OCI-LY1 (cell line): ENCODE results near the gene SMIM43.

ENCODE experiments used
- EZH2 ChIP-seq: fragments of 200-600 bp; sonication (generic), shearing (Covaris generic); IDR thresholded peaks from 2 replicates; pipeline ENCODE4 v1.8.0; 2017; ENCODE audit warnings: borderline replicate concordance, mixed run types, mild to moderate bottlenecking, antibody characterized with exemption, low read length, moderate library complexity, mixed read lengths
- TF ChIP-seq, protein P1 (sequence below): fragments of 200-600 bp; sonication (generic), shearing (Covaris generic); IDR thresholded peaks from 2 replicates; pipeline ENCODE4 v1.5.1; 2017; ENCODE audit warnings: mild to moderate bottlenecking, antibody characterized with exemption, low read length, moderate library complexity, mixed read lengths

DNA sequence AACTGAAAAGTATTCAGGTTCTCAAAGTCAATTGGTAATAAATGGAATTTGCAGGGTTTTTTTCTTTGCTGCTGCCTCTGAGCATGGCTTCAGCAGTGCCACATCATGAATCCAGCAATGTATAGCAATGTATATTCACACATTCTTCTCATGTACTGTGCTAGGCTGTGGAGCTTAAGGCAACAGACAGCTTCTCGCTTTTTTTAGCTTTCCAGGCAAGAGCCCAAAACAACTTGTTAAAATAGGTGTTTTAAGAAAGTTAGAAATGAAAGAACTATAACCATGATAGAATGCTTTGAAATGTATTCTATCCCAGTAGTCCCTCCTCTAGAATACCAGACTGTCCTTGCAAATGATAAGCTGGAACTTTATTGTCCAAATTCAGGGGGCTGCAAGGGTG is 30.4 kb downstream of the SMIM43 start:
- TF ChIP-seq, protein P1, sequence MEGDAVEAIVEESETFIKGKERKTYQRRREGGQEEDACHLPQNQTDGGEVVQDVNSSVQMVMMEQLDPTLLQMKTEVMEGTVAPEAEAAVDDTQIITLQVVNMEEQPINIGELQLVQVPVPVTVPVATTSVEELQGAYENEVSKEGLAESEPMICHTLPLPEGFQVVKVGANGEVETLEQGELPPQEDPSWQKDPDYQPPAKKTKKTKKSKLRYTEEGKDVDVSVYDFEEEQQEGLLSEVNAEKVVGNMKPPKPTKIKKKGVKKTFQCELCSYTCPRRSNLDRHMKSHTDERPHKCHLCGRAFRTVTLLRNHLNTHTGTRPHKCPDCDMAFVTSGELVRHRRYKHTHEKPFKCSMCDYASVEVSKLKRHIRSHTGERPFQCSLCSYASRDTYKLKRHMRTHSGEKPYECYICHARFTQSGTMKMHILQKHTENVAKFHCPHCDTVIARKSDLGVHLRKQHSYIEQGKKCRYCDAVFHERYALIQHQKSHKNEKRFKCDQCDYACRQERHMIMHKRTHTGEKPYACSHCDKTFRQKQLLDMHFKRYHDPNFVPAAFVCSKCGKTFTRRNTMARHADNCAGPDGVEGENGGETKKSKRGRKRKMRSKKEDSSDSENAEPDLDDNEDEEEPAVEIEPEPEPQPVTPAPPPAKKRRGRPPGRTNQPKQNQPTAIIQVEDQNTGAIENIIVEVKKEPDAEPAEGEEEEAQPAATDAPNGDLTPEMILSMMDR: no peak
- TF ChIP-seq EZH2: no peak
